Skeletal muscle satellite cell (primary cell): ENCODE results near the gene SCGB3A2.

Source experiments
- H3K27me3 ChIP-seq: 2 replicates; pipeline ENCODE4 v1.7.0; 2013; ENCODE audit warnings: low read length; ENCODE audit not compliant: control insufficient read depth, insufficient read depth
- H3K36me3 ChIP-seq: 2 replicates; pipeline ENCODE4 v1.7.0; 2013; ENCODE audit warnings: mild to moderate bottlenecking, control low read depth, low read length; ENCODE audit not compliant: insufficient read depth
- H3K4me1 ChIP-seq: 2 replicates; pipeline ENCODE4 v1.7.0; 2013; ENCODE audit warnings: low read length; ENCODE audit not compliant: control insufficient read depth, insufficient read depth
- H3K4me2 ChIP-seq: 2 replicates; pipeline ENCODE4 v1.7.0; 2013; ENCODE audit warnings: mild to moderate bottlenecking, low read length
- H3K4me3 ChIP-seq: 2 replicates; pipeline ENCODE4 v1.7.0; 2013; ENCODE audit warnings: low read length
- H3K9ac ChIP-seq: 2 replicates; pipeline ENCODE4 v1.7.0; 2013; ENCODE audit warnings: mild to moderate bottlenecking, low read depth, low read length, moderate library complexity
- H3K9me3 ChIP-seq: replicated peaks from 2 replicates; pipeline ENCODE4 v1.7.0; 2013; ENCODE audit warnings: mild to moderate bottlenecking, control low read depth, low read length

Gene SCGB3A2

GRCh38 chr5:147887930-147888329, 9.4 kb downstream of the SCGB3A2 start:
- Histone ChIP-seq H3K4me2 (no peak overlapping the region), H3K9me3 (no peaks in the 10 kb centered on the region), H3K4me1 (peaks cover 23% of the 10 kb centered on the region), H3K9ac (no peak overlapping the region), H3K4me3 (no peak overlapping the region), H3K36me3 (no peaks in the 10 kb centered on the region), H3K27me3 (peaks cover under 1% of the 10 kb centered on the region)

DNA sequence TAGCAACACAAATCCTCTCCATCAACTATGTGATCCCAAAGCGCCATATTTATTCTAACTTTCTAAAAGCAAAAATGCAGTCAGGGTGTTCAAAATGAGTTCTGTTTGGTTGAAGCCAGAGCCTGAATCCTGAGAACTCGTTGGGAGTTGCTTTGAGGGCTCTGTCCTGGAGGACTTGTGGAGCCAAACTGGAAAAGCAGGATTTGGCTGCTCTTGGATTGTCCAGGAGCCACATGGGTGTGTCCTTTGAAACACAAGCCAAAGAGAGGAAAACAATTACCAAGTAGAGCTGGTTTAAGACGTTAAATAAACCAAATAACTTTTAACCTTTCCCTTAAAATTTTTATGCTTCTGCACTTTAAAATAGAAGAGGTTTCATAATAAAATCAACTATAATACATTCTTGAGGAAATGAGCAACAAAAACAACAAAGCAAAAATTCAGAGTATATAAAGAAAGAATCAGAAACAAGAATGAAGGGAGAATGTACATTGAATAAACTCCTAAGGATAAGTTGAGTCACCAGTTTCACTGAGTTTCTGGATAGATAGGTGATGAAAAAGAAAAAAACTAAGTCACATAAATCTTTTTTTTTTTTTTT, 14.3 kb downstream of the SCGB3A2 start:
- H3K4me1 ChIP-seq = peaks cover 30% of the 10 kb centered on the region
- H3K27me3 ChIP-seq = no peaks in the 10 kb centered on the region
- no peak overlapping the region for H3K4me3 ChIP-seq
- peak overlapping the region; percentile 53 for H3K4me2 ChIP-seq
- H3K9me3 ChIP-seq = no peaks in the 10 kb centered on the region
- peak overlapping the region; percentile 21 for H3K9ac ChIP-seq
- H3K36me3 ChIP-seq = no peaks in the 10 kb centered on the region

GRCh38 chr5:147893820-147894219, 15.3 kb downstream of the SCGB3A2 start:
- H3K4me3 ChIP-seq = no peak overlapping the region
- H3K9me3 ChIP-seq = no peaks in the 10 kb centered on the region
- H3K9ac ChIP-seq = no peak overlapping the region
- no peaks in the 10 kb centered on the region for H3K27me3 ChIP-seq
- H3K4me2 ChIP-seq = no peak overlapping the region
- H3K4me1 ChIP-seq = peaks cover 32% of the 10 kb centered on the region
- no peaks in the 10 kb centered on the region for H3K36me3 ChIP-seq

DNA sequence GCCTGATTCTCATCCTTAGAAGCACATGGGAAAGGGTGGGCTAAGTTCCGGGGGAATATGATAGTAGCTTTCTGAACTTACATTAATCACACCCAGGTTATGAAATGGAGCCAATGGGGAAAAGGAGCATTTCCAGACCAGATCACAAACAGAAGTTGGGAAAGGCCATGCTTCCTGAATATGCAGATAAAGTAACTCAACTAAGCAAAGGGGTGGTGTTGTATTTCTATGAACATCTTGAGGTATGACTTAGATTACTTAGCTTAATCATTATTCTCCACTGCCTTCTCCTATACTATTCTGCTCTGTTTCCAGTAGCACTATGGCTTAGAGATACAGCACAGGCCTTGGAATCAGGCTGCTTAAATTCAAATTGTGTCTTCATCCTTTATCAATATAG, 17.4 kb downstream of the SCGB3A2 start:
- peaks cover 47% of the 10 kb centered on the region for H3K4me1 ChIP-seq

GRCh38 chr5:147898875-147899401, 20.4 kb downstream of the SCGB3A2 start:
- peak overlapping the region; percentile 29 for H3K4me2 ChIP-seq
- H3K36me3 ChIP-seq = no peaks in the 10 kb centered on the region
- peak overlapping the region; percentile 3 for H3K9ac ChIP-seq
- no peaks in the 10 kb centered on the region for H3K27me3 ChIP-seq
- no peak overlapping the region for H3K4me3 ChIP-seq
- no peaks in the 10 kb centered on the region for H3K9me3 ChIP-seq
- H3K4me1 ChIP-seq = peaks cover 51% of the 10 kb centered on the region

More for the DNA sequence above, 17.4 kb downstream of the SCGB3A2 start:
- Histone ChIP-seq H3K4me2 (no peak overlapping the region), H3K9ac (no peak overlapping the region), H3K4me3 (no peak overlapping the region), H3K9me3 (no peaks in the 10 kb centered on the region), H3K27me3 (no peaks in the 10 kb centered on the region), H3K36me3 (no peaks in the 10 kb centered on the region)

- H3K36me3 ChIP-seq = no peaks in the 10 kb centered on the region
- H3K9ac ChIP-seq = peak overlapping the region; percentile 52
- H3K27me3 ChIP-seq = no peaks in the 10 kb centered on the region
- H3K4me1 ChIP-seq = peaks cover 63% of the 10 kb centered on the region
- H3K4me2 ChIP-seq = peak overlapping the region; percentile 65
- H3K4me3 ChIP-seq = no peak overlapping the region
- H3K9me3 ChIP-seq = no peaks in the 10 kb centered on the region
Measured at GRCh38 chr5:147901599-147902039, 23.1 kb downstream of the SCGB3A2 start.

DNA sequence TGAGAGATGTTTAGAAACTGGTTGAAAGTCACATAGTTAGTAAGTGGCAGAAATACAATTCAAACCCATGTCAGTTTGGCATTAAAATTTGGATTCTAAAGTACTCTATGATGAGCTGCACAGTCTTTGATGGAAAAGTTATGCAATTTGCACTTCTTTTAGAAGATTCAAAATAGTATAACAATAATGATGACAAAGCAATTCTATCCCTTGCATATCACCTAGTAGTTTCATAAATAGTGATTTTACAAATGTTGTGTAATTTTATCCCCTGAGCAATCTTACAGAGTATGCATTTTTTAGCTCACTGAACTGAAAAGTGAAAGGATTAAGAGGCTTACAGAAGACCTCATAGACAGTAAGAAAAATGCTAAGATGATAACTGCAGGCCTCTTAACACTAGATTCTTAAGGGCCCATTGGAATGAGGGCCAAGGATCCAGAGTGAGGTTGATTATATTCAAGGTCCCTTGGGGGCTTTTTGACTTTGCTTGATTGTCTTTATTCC, 24.2 kb downstream of the SCGB3A2 start:
- Histone ChIP-seq H3K4me2 (no peak overlapping the region), H3K4me3 (no peak overlapping the region), H3K9ac (no peak overlapping the region), H3K4me1 (peaks cover 61% of the 10 kb centered on the region), H3K9me3 (no peaks in the 10 kb centered on the region), H3K27me3 (no peaks in the 10 kb centered on the region), H3K36me3 (no peaks in the 10 kb centered on the region)

DNA sequence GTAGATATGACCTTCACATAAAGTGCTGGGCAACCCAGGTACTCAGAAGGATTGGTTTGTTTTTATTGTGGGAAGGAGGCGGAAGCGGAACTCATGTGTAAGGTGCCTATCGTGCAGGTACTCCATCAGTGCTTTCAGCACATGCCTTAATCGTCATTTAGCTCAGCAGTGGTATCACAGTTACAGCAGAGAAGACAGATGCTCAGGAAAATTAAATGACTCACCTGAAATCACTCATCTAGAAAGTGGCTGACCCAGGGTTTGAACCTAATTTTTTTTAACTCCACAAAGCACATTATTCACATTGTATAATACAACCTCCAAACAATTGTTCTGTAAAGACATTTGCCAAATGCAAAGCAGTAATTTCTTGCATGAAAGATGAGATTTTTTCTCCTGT, 25.6 kb downstream of the SCGB3A2 start:
- Histone ChIP-seq H3K9ac (no peak overlapping the region), H3K9me3 (no peaks in the 10 kb centered on the region), H3K36me3 (no peaks in the 10 kb centered on the region), H3K27me3 (no peaks in the 10 kb centered on the region), H3K4me1 (peaks cover 48% of the 10 kb centered on the region), H3K4me3 (no peak overlapping the region), H3K4me2 (no peak overlapping the region)

DNA sequence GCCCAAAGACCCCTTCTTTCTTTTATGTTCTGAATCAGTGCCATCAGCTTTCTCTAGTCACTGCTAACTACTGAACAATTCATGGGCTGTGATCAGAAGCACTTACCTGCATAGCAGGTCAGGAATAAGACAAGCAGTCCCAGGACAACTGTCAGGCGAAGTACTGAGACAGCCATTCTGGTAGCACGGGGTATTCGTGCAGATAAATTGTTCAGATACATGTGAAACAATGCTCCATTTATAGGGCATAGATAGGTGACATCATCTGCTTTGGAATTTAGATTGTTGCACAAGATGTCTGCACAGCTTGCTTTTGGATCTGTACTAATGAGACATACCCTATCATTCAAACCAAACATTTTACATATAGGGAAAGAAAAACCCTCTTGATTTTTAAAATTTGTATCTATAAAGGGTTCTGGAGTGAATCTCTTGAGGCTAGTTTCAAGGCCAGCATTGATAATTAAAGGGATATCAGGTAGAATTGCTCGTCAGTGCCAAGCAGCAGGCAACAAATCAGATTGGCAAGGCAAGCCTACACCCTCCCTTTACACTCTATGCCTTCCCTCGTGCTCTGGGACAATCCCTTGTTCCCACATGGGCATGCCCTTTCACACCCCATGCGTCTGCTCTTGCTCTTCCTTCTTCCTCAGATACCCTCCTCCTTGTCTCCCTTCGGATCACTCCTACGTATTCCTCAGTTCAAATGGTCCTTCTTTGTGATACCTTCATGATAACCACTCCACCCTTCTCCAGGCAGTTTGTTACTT, 28.0 kb downstream of the SCGB3A2 start, which contains the start of gene C5orf46:
TSS of gene C5orf46 (minus strand) at position 213 of the 770 bp plus-strand sequence. CDS start at position 176, 37 bp downstream.
- no peak within 1 kb of the TSS for H3K4me3 ChIP-seq
- no peaks in the 10 kb centered on the region for H3K36me3 ChIP-seq
- peaks cover 32% of the 10 kb centered on the region for H3K4me1 ChIP-seq
- peak within 1 kb of the TSS; percentile 41 for H3K4me2 ChIP-seq
- no peaks in the 10 kb centered on the region for H3K27me3 ChIP-seq
- no peak within 1 kb of the TSS for H3K9ac ChIP-seq
- no peaks in the 10 kb centered on the region for H3K9me3 ChIP-seq

DNA sequence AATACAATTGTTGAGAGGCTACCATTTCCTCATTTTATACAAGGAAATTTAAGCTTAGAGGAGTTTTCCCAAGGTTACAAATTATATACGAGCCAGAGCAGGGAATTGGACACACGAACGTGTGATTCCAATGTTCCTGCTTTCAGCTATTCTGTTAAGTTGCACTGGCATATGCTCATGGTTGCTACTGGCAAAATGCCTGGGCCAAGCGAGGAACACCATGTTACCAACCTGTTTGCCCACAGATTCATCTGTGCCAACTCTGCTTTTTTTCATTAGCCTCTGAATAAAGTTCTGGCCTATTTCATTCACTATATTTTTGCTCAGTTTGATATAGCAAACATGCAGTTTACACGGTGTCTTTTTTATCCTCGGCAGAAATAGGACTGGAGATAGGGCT, 32.9 kb downstream of the SCGB3A2 start:
- no peaks in the 10 kb centered on the region for H3K9me3 ChIP-seq
- H3K27me3 ChIP-seq = no peaks in the 10 kb centered on the region
- H3K36me3 ChIP-seq = no peaks in the 10 kb centered on the region
- peaks cover 25% of the 10 kb centered on the region for H3K4me1 ChIP-seq
- no peak overlapping the region for H3K9ac ChIP-seq
- H3K4me2 ChIP-seq = peak overlapping the region; percentile 46
- H3K4me3 ChIP-seq = no peak overlapping the region

DNA sequence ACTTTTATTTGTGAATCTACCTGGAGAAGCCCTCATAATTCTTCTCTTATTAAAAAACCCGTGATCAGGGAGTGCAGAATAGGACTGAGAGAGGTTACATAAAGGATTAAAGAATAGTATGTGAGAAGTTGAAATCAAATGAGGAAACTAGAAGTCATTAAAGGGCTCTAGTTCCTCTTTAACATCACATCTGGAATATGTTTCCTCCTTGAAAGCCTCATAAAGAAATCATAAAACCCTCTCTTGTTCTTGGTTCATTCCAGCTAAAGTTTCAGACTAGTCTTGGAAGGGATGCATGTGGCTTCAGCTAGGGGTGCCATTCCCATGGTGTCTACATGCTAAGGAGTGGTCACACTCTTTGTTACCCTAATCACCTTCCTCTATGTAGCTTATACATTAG, 33.5 kb downstream of the SCGB3A2 start:
- Histone ChIP-seq H3K9me3 (no peaks in the 10 kb centered on the region), H3K4me1 (peaks cover 20% of the 10 kb centered on the region), H3K4me3 (no peak overlapping the region), H3K36me3 (no peaks in the 10 kb centered on the region), H3K27me3 (no peaks in the 10 kb centered on the region), H3K9ac (no peak overlapping the region), H3K4me2 (no peak overlapping the region)
